Pancreas (tissue), 10 donors: ENCODE results near the gene SEC24D. TPM values are rescaled to one million over a fixed set of nuclear protein-coding genes. Genes with fewer than 3 reads are reported as not detected.
"Not testable (repeated sequence)": the region's sequence is repeated elsewhere in the genome, so short reads cannot be mapped to it uniquely, and the experiment has no call there.

Experiments
- ATAC-seq, 4 donors: fragments of 200-7000 bp; cut with Tn5 transposase; one replicate each; pipeline versions ENCODE4 v1.8.0 to v1.9.1; 2020; ENCODE audit warnings: mild to moderate bottlenecking in 4 of 4, moderate library complexity in 4 of 4
- DNase-seq, 6 donors: peaks; one replicate each; pipeline ENCODE4 v3.0.0-alpha.2; 2020
- FAIRE-seq: peaks from 2 replicates; lab custom pipeline; 2012; peaks lifted over from hg19 to GRCh38; lab: Jason Lieb, UNC
- H3K27ac ChIP-seq, 4 donors: fragments of 200-600 bp; sonication (generic); 1 replicate in 3 of 4; 2 replicates in 1 of 4; pipeline versions ENCODE4 v1.5.0 to v1.8.0; 2020
- H3K27me3 ChIP-seq, 4 donors: fragments of 200-600 bp; one replicate each; pipeline ENCODE4 v1.8.0; 2021
- H3K36me3 ChIP-seq, 3 donors: fragments of 200-600 bp; sonication (generic) in 1 of 3; one replicate each; pipeline versions ENCODE4 v1.5.0 to v1.8.0; 2020 to 2021
- H3K4me1 ChIP-seq, 3 donors: fragments of 200-600 bp; one replicate each; pipeline ENCODE4 v1.8.0; 2021
- H3K4me3 ChIP-seq, 4 donors: fragments of 200-600 bp; sonication (generic) in 2 of 4; one replicate each; pipeline versions ENCODE4 v1.5.0 to v1.8.0; 2020 to 2021
- H3K9me3 ChIP-seq, 4 donors: fragments of 200-600 bp; one replicate each; pipeline ENCODE4 v1.8.0; 2021
- WGBS, 2 donors: extraction: QIAGEN DNeasy Blood & Tissue Kit; methylation state at CpG; one replicate each; pipeline ENCODE4 v1.1.7; 2013; 5-methylcytosine and 5-hydroxymethylcytosine counted together
- intact Hi-C, 3 donors: fragments of 100-400 bp; cut with DNase I; formaldehyde crosslinking; loops; one replicate each; pipeline versions ENCODE4 v1.11.1 to v1.14.2; 2022
- polyA plus RNA-seq, 2 donors: library from polyadenylated mRNA; stranded (reverse); fragments of 200-250 nt; gene quantifications; one replicate each; pipeline ENCODE4 v1.2.3, GENCODE V29; 2013
- total RNA-seq, 6 donors: library from RNA; stranded (reverse); fragmentation: NEBNext Ultra II Directional in 4 of 6; extraction: Animal tissue kit (Norgen Biotek cat#: 25700) in 4 of 6; gene quantifications; one replicate each; pipeline versions ENCODE4 v1.2.1 to v1.2.4, GENCODE V29; 2021 to 2023
- TF ChIP-seq, protein P1 (sequence below), 4 donors: fragments of 200-600 bp; sonication (generic) in 3 of 4; IDR thresholded peaks; one replicate each; pipeline versions ENCODE4 v1.5.0 to v1.8.0; 2021; ENCODE audit warnings: antibody characterized with exemption in 4 of 4
- donor health status: healthy with polysubstance abuse.
- donor health status: DM: no; HTN: no; CAD: no; lungs with moderate emphysema.
- donor health status: DM: no; HTN: no; CAD: no.
- donor health status: control.
- donor health status: control.
- donor health status: Bipolar disorder and iron deficiency.
- donor health status: DM: yes; HTN: yes; CAD: no.
- donor health status: DM: no; HTN: no; CAD: no.
- donor health status: DM: no; HTN: no; CAD: no.
- donor health status: DM: yes; HTN: yes; CAD: no.

SEC24D gene
- total and polyA plus RNA-seq, 8 donors, result 10.9 to 49.6 (median 35.1) TPM

GRCh38 chr4:118776955-118777640, 58.8 kb downstream of the SEC24D start:
- FAIRE-seq, H3K27me3 ChIP-seq, H3K4me3 ChIP-seq, H3K27ac ChIP-seq, H3K9me3 ChIP-seq, H3K36me3 ChIP-seq, DNase-seq, intact Hi-C loops, ATAC-seq: not testable (repeated sequence)
- peaks cover 0 to 22% (median 3%) of the 10 kb centered on the region in 3 donors for H3K4me1 ChIP-seq
- WGBS, 2 donors, result 69 to 73% methylated on average over 2 of the region's 2 CpGs

- Histone ChIP-seq H3K4me3 (no peak overlapping the region), H3K9me3 (no peaks in the 10 kb centered on the region), H3K27ac (no peak overlapping the region), H3K27me3 (no peaks in the 10 kb centered on the region), H3K4me1 (peaks cover 0 to 25% (median 6%) of the 10 kb centered on the region in 3 donors), H3K36me3 (no peaks in the 10 kb centered on the region)
- DNase-seq (no peak), ATAC-seq (peak in 3 of 4 donors; percentile 7 to 31 (median 23)), FAIRE-seq (peak; percentile 57)
- WGBS, 2 donors, result 23 to 30% methylated on average over 1 of the region's 1 CpG
- TF ChIP-seq, protein P1, sequence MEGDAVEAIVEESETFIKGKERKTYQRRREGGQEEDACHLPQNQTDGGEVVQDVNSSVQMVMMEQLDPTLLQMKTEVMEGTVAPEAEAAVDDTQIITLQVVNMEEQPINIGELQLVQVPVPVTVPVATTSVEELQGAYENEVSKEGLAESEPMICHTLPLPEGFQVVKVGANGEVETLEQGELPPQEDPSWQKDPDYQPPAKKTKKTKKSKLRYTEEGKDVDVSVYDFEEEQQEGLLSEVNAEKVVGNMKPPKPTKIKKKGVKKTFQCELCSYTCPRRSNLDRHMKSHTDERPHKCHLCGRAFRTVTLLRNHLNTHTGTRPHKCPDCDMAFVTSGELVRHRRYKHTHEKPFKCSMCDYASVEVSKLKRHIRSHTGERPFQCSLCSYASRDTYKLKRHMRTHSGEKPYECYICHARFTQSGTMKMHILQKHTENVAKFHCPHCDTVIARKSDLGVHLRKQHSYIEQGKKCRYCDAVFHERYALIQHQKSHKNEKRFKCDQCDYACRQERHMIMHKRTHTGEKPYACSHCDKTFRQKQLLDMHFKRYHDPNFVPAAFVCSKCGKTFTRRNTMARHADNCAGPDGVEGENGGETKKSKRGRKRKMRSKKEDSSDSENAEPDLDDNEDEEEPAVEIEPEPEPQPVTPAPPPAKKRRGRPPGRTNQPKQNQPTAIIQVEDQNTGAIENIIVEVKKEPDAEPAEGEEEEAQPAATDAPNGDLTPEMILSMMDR (IDR thresholded peaks at IDR 0.05), result no peak
- intact Hi-C loops, result no loop called here
Measured at GRCh38 chr4:118776157-118776954, 59.6 kb downstream of the SEC24D start.

GRCh38 chr4:118775405-118775804, 60.5 kb downstream of the SEC24D start:
- 57 to 64% methylated on average over 2 of the region's 2 CpGs for WGBS, 2 donors
- intact Hi-C loops, result no loop called here
- H3K27me3 ChIP-seq, result no peaks in the 10 kb centered on the region
- TF ChIP-seq, protein P1 (IDR thresholded peaks at IDR 0.05), result no peak
- ATAC-seq (peak; percentile 28 to 63 (median 46)), DNase-seq (no peak), FAIRE-seq (no peak)
- no peak overlapping the region for H3K27ac ChIP-seq
- peaks cover 0 to 26% (median 6%) of the 10 kb centered on the region in 3 donors for H3K4me1 ChIP-seq
- H3K36me3 ChIP-seq, result no peaks in the 10 kb centered on the region
- no peaks in the 10 kb centered on the region for H3K9me3 ChIP-seq
- no peak overlapping the region for H3K4me3 ChIP-seq

DNA sequence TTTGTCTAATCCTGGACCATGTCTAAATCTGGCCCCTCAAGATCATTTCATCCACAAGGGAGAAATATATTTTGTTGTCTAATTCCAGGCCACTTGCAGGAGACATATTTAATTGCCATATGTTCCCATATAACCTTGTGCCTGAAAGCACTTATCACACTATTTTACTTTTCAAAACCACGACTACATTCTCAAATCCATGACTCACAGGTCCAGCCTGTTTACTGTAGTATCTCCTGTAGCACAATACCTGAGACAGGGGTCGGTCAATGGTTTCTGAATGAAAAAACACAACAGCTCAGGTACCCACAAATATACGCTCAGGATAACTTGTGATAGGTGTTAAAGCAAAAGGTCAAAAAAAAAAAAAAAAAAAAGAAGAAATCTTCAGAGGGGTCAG, 60.9 kb downstream of the SEC24D start:
- H3K27me3 ChIP-seq, result no peaks in the 10 kb centered on the region
- no peak for DNase-seq
- peaks cover 0 to 26% (median 6%) of the 10 kb centered on the region in 3 donors for H3K4me1 ChIP-seq
- no peak for FAIRE-seq
- WGBS, 2 donors, result 62 to 65% methylated on average over 3 of the region's 3 CpGs
- TF ChIP-seq, protein P1 (IDR thresholded peaks at IDR 0.05), result no peak
- ATAC-seq, result peak in 3 of 4 donors; percentile 4 to 51 (median 25)
- H3K36me3 ChIP-seq, result no peaks in the 10 kb centered on the region
- no peak overlapping the region for H3K27ac ChIP-seq
- no peak overlapping the region for H3K4me3 ChIP-seq
- intact Hi-C loops, result no loop called here
- no peaks in the 10 kb centered on the region for H3K9me3 ChIP-seq

- TF ChIP-seq, protein P1 (IDR thresholded peaks at IDR 0.05), result no peak
- Histone ChIP-seq H3K27ac (no peak overlapping the region), H3K4me3 (no peak overlapping the region), H3K36me3 (no peaks in the 10 kb centered on the region), H3K4me1 (peaks cover 0 to 26% (median 6%) of the 10 kb centered on the region in 3 donors), H3K9me3 (no peaks in the 10 kb centered on the region), H3K27me3 (no peaks in the 10 kb centered on the region)
- ATAC-seq (peak in 1 of 4 donors; percentile 21), DNase-seq (no peak), FAIRE-seq (no peak)
- WGBS, 2 donors, result 50 to 79% methylated on average over 1 of the region's 1 CpG
- intact Hi-C loops, result no loop called here
Measured at GRCh38 chr4:118774321-118774720, 61.6 kb downstream of the SEC24D start.
